Endothelial cell of umbilical vein (primary cell): ENCODE results near the gene GP5. TPM values are rescaled to one million over a fixed set of nuclear protein-coding genes. Genes with fewer than 3 reads are reported as not detected.

Experiments used
- BruUV-seq: library from RNA; stranded (reverse); fragments of 400-500 nt; replicated peaks from 2 replicates; lab custom pipeline; 2021; lab: Mats Ljungman, UMichigan
- CTCF ChIA-PET: fragments of 300-600, 350-600 bp; sonication (Branson Sonifier 250); formaldehyde crosslinking; loops from one replicate; lab custom pipeline; 2021; ENCODE audit warnings: antibody characterized with exemption, inconsistent platforms; lab: Charles Lee
- POLR2A ChIA-PET: fragments of 300-600, 350-600 bp; sonication (Branson Sonifier 250); formaldehyde crosslinking; loops from one replicate; lab custom pipeline; 2021; ENCODE audit warnings: antibody characterized with exemption, inconsistent platforms; lab: Charles Lee
- DNase-seq: peaks from one replicate; pipeline ENCODE4 v3.0.0-alpha.2; 2011; ENCODE audit warnings: low read depth, low spot score
- FAIRE-seq: peaks from 2 replicates; lab custom pipeline; 2011; peaks lifted over from hg19 to GRCh38; lab: Jason Lieb, UNC
- H2AFZ ChIP-seq: 2 replicates; pipeline ENCODE4 v1.6.0; 2012; ENCODE audit warnings: low read depth, low read length, control low read depth, inconsistent platforms
- H3K27ac ChIP-seq: 2 replicates; pipeline ENCODE4 v1.5.1; 2011; ENCODE audit warnings: low read depth, mild to moderate bottlenecking, control low read depth, low read length, moderate library complexity; ENCODE audit not compliant: insufficient read depth
- H3K27me3 ChIP-seq, 2 experiments: 2 replicates each; pipeline versions ENCODE4 v1.6.0 to v1.6.1; 2011; ENCODE audit warnings: low read length in 2 of 2, mixed read lengths in 1 of 2; ENCODE audit not compliant: control insufficient read depth in 2 of 2, insufficient read depth in 2 of 2
- H3K36me3 ChIP-seq, 2 experiments: 2 replicates in 1 of 2; 3 replicates in 1 of 2; pipeline ENCODE4 v1.5.1; 2011; ENCODE audit warnings: low read length in 2 of 2, mild to moderate bottlenecking in 1 of 2, moderate library complexity in 1 of 2; ENCODE audit not compliant: control insufficient read depth in 2 of 2, insufficient read depth in 2 of 2; ENCODE audit errors: extremely low read depth in 1 of 2
- H3K4me1 ChIP-seq: 3 replicates; pipeline ENCODE4 v1.5.1; 2011; ENCODE audit warnings: mild to moderate bottlenecking, low read length; ENCODE audit not compliant: control insufficient read depth, insufficient read depth; ENCODE audit errors: extremely low read depth
- H3K4me2 ChIP-seq: 2 replicates; pipeline ENCODE4 v1.6.1; 2011; ENCODE audit warnings: low read length, control low read depth, mixed read lengths; ENCODE audit not compliant: insufficient read depth
- H3K4me3 ChIP-seq, 3 experiments: fragments of 200-600 bp in 1 of 3; sonication (generic), shearing (Covaris generic) in 1 of 3; replicated peaks in 1 of 3; 2 replicates each; pipeline ENCODE4 v1.5.1; 2011 to 2016; ENCODE audit warnings: control low read depth in 3 of 3, low read length in 3 of 3, mild to moderate bottlenecking in 2 of 3, inconsistent platforms in 1 of 3, low read depth in 1 of 3, moderate library complexity in 1 of 3; ENCODE audit not compliant: insufficient read depth in 1 of 3
- H3K79me2 ChIP-seq: 2 replicates; pipeline ENCODE4 v1.6.0; 2012; ENCODE audit warnings: low read length, inconsistent platforms; ENCODE audit not compliant: control insufficient read depth, insufficient read depth
- H3K9ac ChIP-seq: replicated peaks from 2 replicates; pipeline ENCODE3; 2011; ENCODE audit warnings: low read length, control low read depth; ENCODE audit not compliant: insufficient read depth; ENCODE audit errors: extremely low read depth
- H3K9me1 ChIP-seq: replicated peaks from 3 replicates; pipeline ENCODE4 v1.6.0; 2011; ENCODE audit warnings: mild to moderate bottlenecking, low read length; ENCODE audit not compliant: control insufficient read depth, insufficient read depth; ENCODE audit errors: extremely low read depth
- H3K9me3 ChIP-seq: replicated peaks from 2 replicates; pipeline ENCODE4 v1.5.1; 2012; ENCODE audit warnings: low read length, inconsistent platforms; ENCODE audit not compliant: control insufficient read depth, insufficient read depth
- H4K20me1 ChIP-seq: replicated peaks from 2 replicates; pipeline ENCODE3; 2011; ENCODE audit warnings: mild to moderate bottlenecking, low read length; ENCODE audit not compliant: control insufficient read depth, insufficient read depth; ENCODE audit errors: extremely low read depth
- CTCF ChIP-seq, 2 donors: IDR thresholded peaks; 1 replicate in 1 of 2; 2 replicates in 1 of 2; pipeline ENCODE4 v1.5.1; 2011; ENCODE audit warnings: low read length in 2 of 2, mild to moderate bottlenecking in 2 of 2, moderate library complexity in 2 of 2, control low read depth in 1 of 2, inconsistent platforms in 1 of 2, low read depth in 1 of 2; ENCODE audit not compliant: insufficient read depth in 1 of 2; ENCODE audit errors: extremely low read depth in 1 of 2
- EZH2 ChIP-seq: IDR thresholded peaks from 2 replicates; pipeline ENCODE4 v1.6.1; 2012; ENCODE audit warnings: borderline replicate concordance, low read depth, mild to moderate bottlenecking, moderate library complexity, low read length, inconsistent platforms; ENCODE audit not compliant: severe bottlenecking
- FOS ChIP-seq: IDR thresholded peaks from 2 replicates; pipeline ENCODE4 v1.6.1; 2011; ENCODE audit warnings: mild to moderate bottlenecking, low read length, moderate library complexity, borderline replicate concordance; ENCODE audit not compliant: insufficient read depth
- GATA2 ChIP-seq: IDR thresholded peaks from 2 replicates; pipeline ENCODE4 v1.7.0; 2011; ENCODE audit warnings: low read depth, mild to moderate bottlenecking, moderate library complexity, mixed read lengths, low read length; ENCODE audit not compliant: insufficient read length, insufficient read depth
- JUN ChIP-seq: IDR thresholded peaks from 2 replicates; pipeline ENCODE4 v1.6.1; 2011; ENCODE audit warnings: borderline replicate concordance, low read depth; ENCODE audit not compliant: insufficient read length, insufficient read depth
- MAX ChIP-seq: IDR thresholded peaks from 2 replicates; pipeline ENCODE4 v1.6.1; 2011; ENCODE audit not compliant: insufficient read depth, insufficient read length
- MYC ChIP-seq: IDR thresholded peaks from one replicate; pipeline ENCODE4 v1.6.1; 2011; ENCODE audit warnings: mild to moderate bottlenecking, low read depth, low read length
- POLR2A ChIP-seq: IDR thresholded peaks from 2 replicates; pipeline ENCODE4 v1.6.1; 2012; ENCODE audit warnings: low read depth, mild to moderate bottlenecking, control low read depth, low read length
- POLR2AphosphoS5 ChIP-seq: IDR thresholded peaks from 2 replicates; pipeline ENCODE4 v1.6.1; 2012; ENCODE audit warnings: low read depth, mild to moderate bottlenecking, control low read depth, low read length, moderate library complexity; ENCODE audit not compliant: insufficient read depth
- dilution Hi-C: fragments of 300-500 bp; cut with MboI; formaldehyde crosslinking; loops from one replicate; pipeline ENCODE4 v1.15.0; 2019; ENCODE audit warnings: low sequenced_read_pairs; ENCODE audit not compliant: extremely low pct_ligation_motif_present
- intact Hi-C: fragments of 100-400 bp; cut with micrococcal nuclease; formaldehyde crosslinking; loops from one replicate; pipeline ENCODE4 v1.10.0; 2022
- polyA plus RNA-seq, 4 experiments: library from polyadenylated mRNA; depleted of rRNA in 3 of 4; stranded (reverse) in 3 of 4; unstranded in 1 of 4; fragments of >200 nt; gene quantifications; 2 replicates each; pipeline versions ENCODE4 v1.2.1 to v1.2.3, GENCODE V29; 2011 to 2012; ENCODE audit warnings: missing spikeins in 1 of 4
- total RNA-seq: library from RNA; stranded (reverse); gene quantifications from 2 replicates; pipeline ENCODE4 v1.2.3, GENCODE V29; 2021

Gene GP5
- total and polyA plus RNA-seq, 2 donors (not counting 3 experiments of a cell fraction or from before 2014, with no cell fraction given): 0.06 to 0.11 TPM

- no TSS peak for BruUV-seq
- Histone ChIP-seq H3K36me3 (no peaks in the 10 kb centered on the region), H3K4me1 (no peaks in the 10 kb centered on the region), H3K9me1 (no peaks in the 10 kb centered on the region), H3K9me3 (no peaks in the 10 kb centered on the region), H3K27me3 (peaks cover 0 to under 1% of the 10 kb centered on the region in 2 experiments), H2AFZ (no peak overlapping the region), H4K20me1 (no peaks in the 10 kb centered on the region), H3K4me2 (no peak overlapping the region), H3K27ac (no peak overlapping the region), H3K4me3 (no peak overlapping the region), H3K9ac (no peak overlapping the region), H3K79me2 (no peaks in the 10 kb centered on the region)
- no peak for DNase-seq
- dilution Hi-C loops: no loop called here
- intact Hi-C loops: no loop called here
- ChIA-PET CTCF (interaction anchor here (0.9 to 7.1 kb wide), 8 partner anchors 9 to 682 kb away, joined by 3 to 84 read pairs (median 31); partner anchors contain the start of gene GP5), POLR2A (no interaction called here)
- no peak for FAIRE-seq
- TF ChIP-seq EZH2 (no peak), POLR2A (no peak), CTCF (IDR thresholded peaks at IDR 0.05; ENCODE audit: extremely low read depth in 1 of 2, insufficient read depth in 1 of 2, low read depth in 1 of 2, low read length in 2 of 2) (no peak), POLR2AphosphoS5 (no peak), FOS (no peak), GATA2 (no peak), MAX (no peak), MYC (no peak), JUN (no peak)
Observed at GRCh38 chr3:194346621-194347020, 52.4 kb downstream of the GP5 start.
